Activated T-helper 1 cell treated with anti-CD3 and anti-CD28 coated beads, Interleukin-12 subunit alpha, Interleukin-12 subunit beta, Interleukin-2, Interleukin-4 antibody, amounts not matched to agents 30 ng/mL and 10 ng/mL and 1 ng/mL, durations not matched to agents 14 hours and 24 hours and 36 hours (primary cell): ENCODE measurements around the gene DYRK2. TPM values are rescaled to one million over a fixed set of nuclear protein-coding genes. Genes with fewer than 3 reads are reported as not detected.

Experiments
- DNase-seq: peaks from one replicate; pipeline ENCODE4 v3.0.0; 2021; ENCODE audit warnings: low spot score
- H3K27ac Mint-ChIP-seq: one replicate; pipeline ENCODE4 v1.8.0; 2021; ENCODE audit warnings: mild to moderate bottlenecking, mixed read lengths
- H3K27me3 Mint-ChIP-seq: one replicate; pipeline ENCODE4 v1.8.0; 2022; ENCODE audit warnings: mild to moderate bottlenecking, moderate library complexity, mixed read lengths; ENCODE audit not compliant: insufficient read depth
- H3K36me3 Mint-ChIP-seq: one replicate; pipeline ENCODE4 v1.8.0; 2021; ENCODE audit warnings: low read depth, mixed read lengths
- H3K4me1 Mint-ChIP-seq: one replicate; pipeline ENCODE4 v1.8.0; 2021; ENCODE audit warnings: low read depth, mixed read lengths
- H3K4me3 Mint-ChIP-seq: one replicate; pipeline ENCODE4 v1.8.0; 2021; ENCODE audit warnings: mild to moderate bottlenecking, moderate library complexity, mixed read lengths
- H3K9me3 Mint-ChIP-seq: one replicate; pipeline ENCODE4 v1.8.0; 2021; ENCODE audit warnings: mixed read lengths
- intact Hi-C: fragments of 100-400 bp; cut with micrococcal nuclease; formaldehyde crosslinking; loops from one replicate; pipeline ENCODE4 v1.15.1; 2024
- total RNA-seq: library from RNA; stranded (reverse); gene quantifications from 2 replicates; pipeline ENCODE4 v1.2.3, GENCODE V29; 2022

The DYRK2 gene
- total RNA-seq: 43.0 and 46.7 TPM in 2 replicates

- peaks cover 18% of the 10 kb centered on the region for H3K36me3 Mint-ChIP-seq
- intact Hi-C loops: no loop called here
- no peaks in the 10 kb centered on the region for H3K9me3 Mint-ChIP-seq
- peak within 1 kb of the TSS; percentile 89 for H3K27ac Mint-ChIP-seq
- peak within 1 kb of the TSS; percentile 94 for H3K4me3 Mint-ChIP-seq
- peak; percentile 67 for DNase-seq
- peaks cover 42% of the 10 kb centered on the region for H3K4me1 Mint-ChIP-seq
- peaks cover 3% of the 10 kb centered on the region for H3K27me3 Mint-ChIP-seq
Observed at GRCh38 chr12:67648521-67649260, at the start of gene DYRK2. TSS of gene DYRK2 (plus strand) at chr12:67648745. CDS start at chr12:67649134, 389 bp downstream.

GRCh38 chr12:67599691-67600090, 48.9 kb upstream of the DYRK2 start:
- peaks cover 9% of the 10 kb centered on the region for H3K4me1 Mint-ChIP-seq
- H3K27ac Mint-ChIP-seq: no peak overlapping the region
- intact Hi-C loops: no loop called here
- DNase-seq: no peak
- H3K27me3 Mint-ChIP-seq: peaks cover 2% of the 10 kb centered on the region
- H3K4me3 Mint-ChIP-seq: no peak overlapping the region
- H3K9me3 Mint-ChIP-seq: peaks cover 26% of the 10 kb centered on the region
- H3K36me3 Mint-ChIP-seq: no peaks in the 10 kb centered on the region

- Mint-ChIP-seq H3K4me1 (no peaks in the 10 kb centered on the region), H3K9me3 (peaks cover 26% of the 10 kb centered on the region), H3K4me3 (no peak overlapping the region), H3K36me3 (no peaks in the 10 kb centered on the region), H3K27me3 (peaks cover 6% of the 10 kb centered on the region), H3K27ac (no peak overlapping the region)
- DNase-seq: no peak
- intact Hi-C loops: no loop called here
Observed at GRCh38 chr12:67601126-67601525, 47.4 kb upstream of the DYRK2 start.

GRCh38 chr12:67609226-67609870, 39.2 kb upstream of the DYRK2 start:
- intact Hi-C loops: no loop called here
- no peaks in the 10 kb centered on the region for H3K4me1 Mint-ChIP-seq
- no peaks in the 10 kb centered on the region for H3K9me3 Mint-ChIP-seq
- no peaks in the 10 kb centered on the region for H3K36me3 Mint-ChIP-seq
- H3K27ac Mint-ChIP-seq: no peak overlapping the region
- peaks cover 16% of the 10 kb centered on the region for H3K27me3 Mint-ChIP-seq
- no peak for DNase-seq
- no peak overlapping the region for H3K4me3 Mint-ChIP-seq

GRCh38 chr12:67613040-67613439, 35.5 kb upstream of the DYRK2 start:
- H3K9me3 Mint-ChIP-seq: no peaks in the 10 kb centered on the region
- H3K4me3 Mint-ChIP-seq: no peak overlapping the region
- intact Hi-C loops: no loop called here
- no peaks in the 10 kb centered on the region for H3K36me3 Mint-ChIP-seq
- H3K27me3 Mint-ChIP-seq: peaks cover 14% of the 10 kb centered on the region
- no peak for DNase-seq
- H3K27ac Mint-ChIP-seq: no peak overlapping the region
- no peaks in the 10 kb centered on the region for H3K4me1 Mint-ChIP-seq

GRCh38 chr12:67617629-67618028, 30.9 kb upstream of the DYRK2 start:
- Mint-ChIP-seq H3K4me3 (no peak overlapping the region), H3K9me3 (no peaks in the 10 kb centered on the region), H3K27ac (no peak overlapping the region), H3K4me1 (no peaks in the 10 kb centered on the region), H3K36me3 (no peaks in the 10 kb centered on the region), H3K27me3 (peaks cover 9% of the 10 kb centered on the region)
- intact Hi-C loops: no loop called here
- DNase-seq: no peak

GRCh38 chr12:67618303-67618702, 30.2 kb upstream of the DYRK2 start:
- peaks cover 9% of the 10 kb centered on the region for H3K27me3 Mint-ChIP-seq
- intact Hi-C loops: no loop called here
- no peak overlapping the region for H3K4me3 Mint-ChIP-seq
- no peak for DNase-seq
- no peaks in the 10 kb centered on the region for H3K9me3 Mint-ChIP-seq
- H3K27ac Mint-ChIP-seq: no peak overlapping the region
- no peaks in the 10 kb centered on the region for H3K36me3 Mint-ChIP-seq
- H3K4me1 Mint-ChIP-seq: no peaks in the 10 kb centered on the region

- Mint-ChIP-seq H3K4me3 (no peak overlapping the region), H3K27ac (no peak overlapping the region), H3K4me1 (no peaks in the 10 kb centered on the region), H3K9me3 (peaks cover 11% of the 10 kb centered on the region), H3K36me3 (peaks cover 3% of the 10 kb centered on the region), H3K27me3 (no peaks in the 10 kb centered on the region)
- DNase-seq: no peak
- intact Hi-C loops: no loop called here
Observed at GRCh38 chr12:67621112-67621511, 27.4 kb upstream of the DYRK2 start.

- H3K4me1 Mint-ChIP-seq: no peaks in the 10 kb centered on the region
- intact Hi-C loops: no loop called here
- DNase-seq: no peak
- H3K4me3 Mint-ChIP-seq: no peak overlapping the region
- H3K36me3 Mint-ChIP-seq: peaks cover 3% of the 10 kb centered on the region
- H3K9me3 Mint-ChIP-seq: peaks cover 11% of the 10 kb centered on the region
- H3K27ac Mint-ChIP-seq: no peak overlapping the region
- no peaks in the 10 kb centered on the region for H3K27me3 Mint-ChIP-seq
Observed at GRCh38 chr12:67621926-67622325, 26.6 kb upstream of the DYRK2 start.

GRCh38 chr12:67623259-67623658, 25.3 kb upstream of the DYRK2 start:
- Mint-ChIP-seq H3K4me3 (no peak overlapping the region), H3K36me3 (peaks cover 3% of the 10 kb centered on the region), H3K4me1 (no peaks in the 10 kb centered on the region), H3K9me3 (peaks cover 11% of the 10 kb centered on the region), H3K27ac (no peak overlapping the region), H3K27me3 (no peaks in the 10 kb centered on the region)
- no peak for DNase-seq
- intact Hi-C loops: no loop called here

- no peaks in the 10 kb centered on the region for H3K27me3 Mint-ChIP-seq
- peaks cover 9% of the 10 kb centered on the region for H3K4me1 Mint-ChIP-seq
Observed at GRCh38 chr12:67624355-67624754, 24.2 kb upstream of the DYRK2 start.

GRCh38 chr12:67625004-67625403, 23.5 kb upstream of the DYRK2 start:
- Mint-ChIP-seq H3K4me3 (no peak overlapping the region), H3K9me3 (peaks cover 25% of the 10 kb centered on the region), H3K36me3 (peaks cover 13% of the 10 kb centered on the region), H3K27me3 (no peaks in the 10 kb centered on the region), H3K27ac (no peak overlapping the region), H3K4me1 (peaks cover 15% of the 10 kb centered on the region)
- no peak for DNase-seq
- intact Hi-C loops: no loop called here

More at GRCh38 chr12:67624355-67624754, 24.2 kb upstream of the DYRK2 start:
- intact Hi-C loops: no loop called here
- Mint-ChIP-seq H3K4me3 (no peak overlapping the region), H3K27ac (no peak overlapping the region), H3K9me3 (peaks cover 20% of the 10 kb centered on the region), H3K36me3 (peaks cover 8% of the 10 kb centered on the region)
- no peak for DNase-seq

- intact Hi-C loops: no loop called here
- no peak for DNase-seq
- peaks cover 27% of the 10 kb centered on the region for H3K4me1 Mint-ChIP-seq
- no peak overlapping the region for H3K4me3 Mint-ChIP-seq
- H3K27me3 Mint-ChIP-seq: no peaks in the 10 kb centered on the region
- no peak overlapping the region for H3K27ac Mint-ChIP-seq
- peaks cover 25% of the 10 kb centered on the region for H3K9me3 Mint-ChIP-seq
- H3K36me3 Mint-ChIP-seq: peaks cover 13% of the 10 kb centered on the region
Observed at GRCh38 chr12:67626156-67626555, 22.4 kb upstream of the DYRK2 start.
